Measurements from ENCODE around the gene GSTP1.

GSTP1 gene

DNA sequence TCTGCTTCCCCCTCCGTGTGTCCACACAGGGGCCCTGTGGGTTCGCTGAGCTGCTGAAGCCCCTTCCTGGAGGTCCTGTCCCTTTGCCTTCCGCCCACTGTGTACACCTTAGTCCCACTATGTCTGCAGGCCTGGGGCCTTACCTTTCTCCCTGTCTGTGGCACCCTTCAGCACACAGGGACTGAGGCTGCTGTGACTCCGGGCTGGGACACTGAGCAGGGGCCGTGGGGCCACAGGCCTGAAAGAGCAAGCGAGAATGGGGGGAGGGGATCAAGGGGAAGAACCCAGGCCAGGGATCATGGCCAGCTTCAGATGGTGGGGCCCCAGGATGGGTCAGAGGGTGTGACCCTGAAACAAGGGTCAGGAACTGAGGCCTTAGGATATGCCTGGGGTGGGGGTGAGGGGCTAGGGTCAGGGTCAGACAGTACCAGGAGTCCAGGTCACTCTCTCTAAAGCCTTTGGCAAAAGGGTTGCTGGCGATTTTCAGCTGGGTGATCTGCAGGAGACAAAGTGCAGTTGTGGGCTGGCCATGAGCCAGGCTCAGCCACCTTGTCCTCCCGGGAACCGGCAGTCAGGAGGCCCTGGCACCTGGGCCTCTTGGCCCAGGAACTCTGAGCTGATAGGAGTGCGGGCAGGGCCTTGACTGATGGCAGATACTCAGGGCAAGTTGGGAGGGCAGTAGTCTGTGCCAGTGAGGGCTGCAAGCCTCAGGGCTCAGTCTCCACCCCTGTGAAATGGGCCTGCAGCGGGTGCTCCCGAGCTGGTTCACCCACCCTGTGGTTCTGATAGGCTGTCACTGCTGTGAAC is 48.8 kb downstream of the GSTP1 start:
- no peak for DNase-seq

DNA sequence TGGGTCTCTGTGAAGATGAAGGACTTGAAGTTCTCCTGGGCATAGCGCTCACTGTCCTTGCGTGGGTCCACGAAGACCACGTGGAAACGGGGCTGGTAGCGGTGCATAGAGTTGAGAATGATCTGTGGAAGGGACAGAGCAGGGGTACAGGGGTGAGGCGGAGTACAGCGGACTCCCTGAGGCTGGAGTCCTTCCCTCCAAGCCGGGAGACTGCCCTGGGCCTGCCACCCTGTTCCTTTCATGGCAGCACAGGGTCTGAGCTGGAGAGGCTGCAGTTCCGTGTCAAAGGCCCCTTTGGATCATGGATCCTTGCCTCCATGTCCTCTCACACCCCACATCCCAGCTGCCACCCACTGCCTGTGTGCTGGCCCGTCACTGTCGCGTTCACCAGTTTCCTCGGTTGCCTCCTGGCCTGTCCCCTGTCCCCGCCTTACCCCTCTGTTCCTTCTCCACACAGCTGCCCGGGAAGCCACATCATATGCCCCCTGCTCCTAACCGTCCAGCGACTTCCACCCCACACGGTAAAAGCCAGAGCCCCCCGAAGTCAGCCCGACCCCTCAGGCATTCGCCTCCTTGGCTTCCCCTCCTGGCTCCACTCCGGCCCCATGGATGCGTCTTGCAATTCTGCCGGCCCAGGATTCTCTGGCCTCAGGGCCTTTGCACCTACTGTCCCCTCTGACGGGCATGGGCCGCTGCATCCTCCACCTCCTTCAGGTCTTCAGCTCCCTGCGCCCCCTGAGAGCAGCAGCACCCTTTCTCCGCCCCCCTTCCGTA is 49.6 kb downstream of the GSTP1 start:
- DNase-seq: no peak

DNA sequence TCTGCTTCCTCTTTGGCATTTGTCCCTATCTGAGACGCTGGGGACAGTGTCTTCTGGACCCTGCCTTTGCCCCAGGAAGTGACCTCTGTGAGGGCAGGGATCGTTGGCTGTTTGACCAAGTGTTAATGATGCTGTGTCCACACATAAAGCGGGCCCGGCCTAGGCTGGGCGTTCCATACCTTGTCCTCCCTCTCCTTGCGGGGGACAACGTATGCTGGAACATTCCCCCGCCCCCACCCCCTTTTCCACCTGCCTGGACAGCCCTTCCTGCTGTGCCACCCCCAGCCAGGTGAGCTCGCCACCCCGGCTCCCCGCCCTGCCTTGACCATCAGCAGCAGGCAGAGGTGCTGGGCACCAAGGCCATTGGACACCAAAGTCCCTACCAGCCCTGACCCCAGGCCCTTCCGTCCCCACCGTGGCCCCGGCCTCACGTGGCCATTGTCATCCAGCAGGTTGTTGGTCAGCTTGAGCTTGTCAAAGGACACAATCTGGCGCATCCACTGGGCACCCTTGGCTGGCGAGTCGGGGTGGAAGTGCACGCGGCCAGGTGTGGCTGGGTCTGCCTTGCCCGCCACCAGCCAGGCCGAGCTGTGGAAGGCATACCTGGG is 50.2 kb downstream of the GSTP1 start:
- no peak for DNase-seq

DNA sequence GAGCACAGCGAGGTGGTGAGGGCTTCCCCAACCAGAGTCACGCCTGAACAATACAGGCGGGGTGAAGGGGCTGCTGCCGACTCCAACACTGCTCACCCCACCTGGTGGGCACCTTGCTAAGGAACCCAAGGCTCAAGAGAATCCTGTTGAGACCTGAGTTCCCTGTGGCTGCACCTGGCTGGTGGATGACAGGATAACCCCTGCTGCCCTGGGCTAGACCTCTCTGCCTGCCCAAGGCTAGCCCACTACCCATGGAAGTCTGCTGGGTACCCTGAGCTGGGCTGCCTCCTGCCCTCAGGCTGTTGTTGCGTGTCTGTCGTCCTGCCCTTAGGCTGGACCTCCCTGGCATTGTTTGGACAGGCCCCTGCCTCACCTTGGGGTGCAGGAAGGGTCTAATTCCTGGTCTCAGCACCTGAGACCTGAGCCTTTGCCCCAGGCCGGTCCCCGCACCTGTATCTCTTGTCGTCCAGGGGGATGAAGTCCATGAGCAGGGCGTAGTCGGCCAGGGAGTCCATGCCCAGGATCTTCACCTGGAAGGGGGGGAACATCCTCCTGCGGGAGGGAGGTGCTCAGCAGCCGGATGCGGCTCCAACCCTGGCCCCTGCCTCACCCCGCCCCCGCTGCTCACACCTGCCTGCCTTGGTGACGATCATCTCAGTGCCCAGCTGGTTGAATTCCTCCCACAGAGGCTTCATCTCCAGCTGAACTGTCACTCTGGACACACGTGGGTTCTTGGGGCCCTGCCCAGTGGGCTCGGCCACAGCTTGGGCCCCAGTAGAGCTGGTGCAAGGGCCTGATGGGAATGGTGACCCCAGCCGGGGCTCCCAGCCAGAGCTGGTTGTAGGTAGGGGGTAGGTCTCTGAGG is 51.0 kb downstream of the GSTP1 start:
- no peak for DNase-seq

DNA sequence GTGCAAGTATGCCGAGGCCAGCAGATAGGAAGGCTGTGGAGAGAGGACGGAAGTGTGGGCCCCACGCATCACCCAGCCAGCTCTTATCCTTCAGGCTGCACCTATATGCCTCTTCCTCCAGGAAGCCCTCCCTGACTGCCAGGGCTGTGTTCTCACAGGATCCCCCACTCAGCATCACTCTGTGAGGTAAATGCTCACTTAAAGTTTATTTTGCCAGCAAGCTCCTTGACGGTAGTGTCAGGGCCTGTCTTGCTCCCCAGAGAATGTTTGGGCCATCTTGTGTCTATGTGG is 51.6 kb downstream of the GSTP1 start:
- no peak for DNase-seq

Measured in NCI-H2171 (cell line).